Hepatocyte (in vitro differentiated cells): Measurements from ENCODE around the gene SETBP1. TPM values are rescaled to one million over a fixed set of nuclear protein-coding genes. Genes with fewer than 3 reads are reported as not detected.

ENCODE experiments used
- DNase-seq: peaks from one replicate; pipeline ENCODE4 v3.0.0-alpha.2; 2016; ENCODE audit warnings: low spot score
- H2AFZ ChIP-seq: fragments of 200-600 bp; sonication (generic); 2 replicates; pipeline ENCODE4 v1.6.0; 2016; ENCODE audit warnings: antibody characterized with exemption, mild to moderate bottlenecking
- H3K27ac ChIP-seq: fragments of 200-600 bp; sonication (generic); 2 replicates; pipeline ENCODE4 v1.5.1; 2016; ENCODE audit warnings: mild to moderate bottlenecking
- H3K27me3 ChIP-seq: fragments of 200-600 bp; sonication (generic); 2 replicates; pipeline ENCODE4 v1.6.1; 2016
- H3K36me3 ChIP-seq: fragments of 200-600 bp; sonication (generic); replicated peaks from 2 replicates; pipeline ENCODE4 v1.5.1; 2016; ENCODE audit warnings: low read depth; ENCODE audit not compliant: insufficient read depth
- H3K4me1 ChIP-seq: fragments of 200-600 bp; sonication (generic); 2 replicates; pipeline ENCODE4 v1.5.1; 2016; ENCODE audit warnings: mild to moderate bottlenecking, moderate library complexity; ENCODE audit not compliant: insufficient read depth
- H3K4me2 ChIP-seq: fragments of 200-600 bp; sonication (generic); 2 replicates; pipeline ENCODE4 v1.6.0; 2016
- H3K4me3 ChIP-seq: fragments of 200-600 bp; sonication (generic); 2 replicates; pipeline ENCODE4 v1.5.1; 2016; ENCODE audit warnings: mild to moderate bottlenecking
- H3K79me2 ChIP-seq: fragments of 200-600 bp; sonication (generic); 2 replicates; pipeline ENCODE4 v1.6.0; 2017; ENCODE audit warnings: mild to moderate bottlenecking
- H3K9me2 ChIP-seq: fragments of 200-600 bp; sonication (generic); replicated peaks from 2 replicates; pipeline ENCODE4 v1.6.0; 2017; ENCODE audit warnings: mild to moderate bottlenecking; ENCODE audit not compliant: insufficient read depth
- H3K9me3 ChIP-seq: fragments of 200-600 bp; sonication (generic); 2 replicates; pipeline ENCODE4 v1.5.1; 2016; ENCODE audit warnings: low read depth, mild to moderate bottlenecking
- H4K20me1 ChIP-seq: fragments of 200-600 bp; sonication (generic); 2 replicates; pipeline ENCODE4 v1.6.0; 2016; ENCODE audit warnings: mild to moderate bottlenecking; ENCODE audit not compliant: insufficient read depth, poor library complexity, severe bottlenecking
- CTCF ChIP-seq: fragments of 200-600 bp; sonication (generic); IDR thresholded peaks from 2 replicates; pipeline ENCODE4 v1.5.1; 2016; ENCODE audit warnings: antibody characterized with exemption, mild to moderate bottlenecking; ENCODE audit not compliant: poor library complexity
- EZH2 ChIP-seq: fragments of 200-600 bp; sonication (generic); IDR thresholded peaks from 2 replicates; pipeline ENCODE4 v1.6.1; 2016; ENCODE audit warnings: antibody characterized with exemption, mild to moderate bottlenecking, borderline replicate concordance
- EZH2phosphoT487 ChIP-seq: fragments of 200-600 bp; sonication (generic); IDR thresholded peaks from one replicate; pipeline ENCODE4 v1.6.1; 2018; ENCODE audit warnings: antibody characterized with exemption, mild to moderate bottlenecking, low read depth, moderate library complexity; ENCODE audit not compliant: unreplicated experiment, severe bottlenecking
- WGBS: methylation state at CpG from one replicate; pipeline ENCODE4 v1.1.6; 2016; ENCODE audit warnings: low lambda C conversion rate; ENCODE audit errors: missing lambda C conversion rate; 5-methylcytosine and 5-hydroxymethylcytosine counted together
- polyA plus RNA-seq: library from polyadenylated mRNA; unstranded; fragments of >200 nt; fragmentation: Nextera tagmentation; extraction: Ambion mirVana; gene quantifications from 2 replicates; pipeline ENCODE4 v1.2.1, GENCODE V29; 2016
- total RNA-seq: library from RNA; depleted of rRNA; stranded (reverse); fragments of >200 nt; gene quantifications from 2 replicates; pipeline ENCODE4 v1.2.3, GENCODE V29; 2014

Gene SETBP1
- total and polyA plus RNA-seq, 2 experiments from 2014 or later = 10.3 to 21.1 TPM

GRCh38 chr18:44705075-44705675 is 24.5 kb downstream of the SETBP1 start:
- H3K27me3 ChIP-seq = no peaks in the 10 kb centered on the region
- no peak for TF ChIP-seq EZH2
- TF ChIP-seq CTCF = no peak
- TF ChIP-seq EZH2phosphoT487 = no peak
- H3K9me2 ChIP-seq = no peaks in the 10 kb centered on the region
- H4K20me1 ChIP-seq = peaks cover 3% of the 10 kb centered on the region
- 93% methylated on average over 2 of the region's 2 CpGs for WGBS
- H3K4me2 ChIP-seq = no peak overlapping the region
- H3K4me3 ChIP-seq = no peak overlapping the region
- no peak overlapping the region for H3K27ac ChIP-seq
- H3K36me3 ChIP-seq = no peaks in the 10 kb centered on the region
- no peaks in the 10 kb centered on the region for H3K9me3 ChIP-seq
- no peak for DNase-seq
- H2AFZ ChIP-seq = no peak overlapping the region
- H3K79me2 ChIP-seq = peaks cover 74% of the 10 kb centered on the region
- peaks cover 14% of the 10 kb centered on the region for H3K4me1 ChIP-seq

GRCh38 chr18:44708451-44709083 is 27.9 kb downstream of the SETBP1 start:
- Histone ChIP-seq H4K20me1 (peaks cover 3% of the 10 kb centered on the region), H3K27me3 (no peaks in the 10 kb centered on the region), H3K79me2 (peaks cover 67% of the 10 kb centered on the region), H3K9me2 (no peaks in the 10 kb centered on the region), H3K36me3 (no peaks in the 10 kb centered on the region), H3K4me3 (no peak overlapping the region), H3K9me3 (no peaks in the 10 kb centered on the region), H3K27ac (peak overlapping the region; percentile 24), H2AFZ (no peak overlapping the region), H3K4me1 (peaks cover 7% of the 10 kb centered on the region), H3K4me2 (no peak overlapping the region)
- 73% methylated on average over 9 of the region's 9 CpGs for WGBS
- TF ChIP-seq CTCF = no peak
- no peak for TF ChIP-seq EZH2phosphoT487
- no peak for TF ChIP-seq EZH2
- DNase-seq = no peak

GRCh38 chr18:44709307-44710126 is 28.8 kb downstream of the SETBP1 start:
- Histone ChIP-seq H3K36me3 (no peaks in the 10 kb centered on the region), H3K27ac (peak overlapping the region; percentile 24), H3K4me2 (no peak overlapping the region), H3K4me3 (no peak overlapping the region), H3K9me2 (no peaks in the 10 kb centered on the region), H2AFZ (no peak overlapping the region), H3K79me2 (peaks cover 70% of the 10 kb centered on the region), H3K9me3 (no peaks in the 10 kb centered on the region), H3K4me1 (peaks cover 7% of the 10 kb centered on the region), H3K27me3 (no peaks in the 10 kb centered on the region), H4K20me1 (peaks cover 2% of the 10 kb centered on the region)
- no peak for DNase-seq
- WGBS = 57% methylated on average over 9 of the region's 9 CpGs
- TF ChIP-seq EZH2 = no peak
- TF ChIP-seq CTCF = no peak
- no peak for TF ChIP-seq EZH2phosphoT487
